DOHH2 (cell line): ENCODE data around the gene ITPR2.

Experiments used
- H3F3A ChIP-seq: fragments of 200-600 bp; sonication (generic), shearing (Covaris generic); 2 replicates; pipeline ENCODE4 v1.6.0; 2016; ENCODE audit warnings: antibody characterized with exemption, mild to moderate bottlenecking; ENCODE audit not compliant: control insufficient read depth, insufficient read depth
- H3K27ac ChIP-seq: fragments of 200-600 bp; sonication (generic); 2 replicates; pipeline ENCODE4 v1.5.1; 2014; ENCODE audit warnings: low read depth, mild to moderate bottlenecking, low read length, moderate library complexity
- H3K27me3 ChIP-seq: fragments of 200-600 bp; sonication (generic); 2 replicates; pipeline ENCODE4 v1.6.1; 2014; ENCODE audit warnings: mild to moderate bottlenecking, low read length, mixed read lengths; ENCODE audit not compliant: control insufficient read depth
- H3K36me3 ChIP-seq: fragments of 200-600 bp; sonication (generic); 2 replicates; pipeline ENCODE4 v1.6.1; 2014; ENCODE audit warnings: mild to moderate bottlenecking, low read length, moderate library complexity, mixed read lengths; ENCODE audit not compliant: control insufficient read depth
- H3K4me1 ChIP-seq: fragments of 200-600 bp; sonication (generic); 2 replicates; pipeline ENCODE4 v1.6.1; 2014; ENCODE audit warnings: mild to moderate bottlenecking, low read length, mixed read lengths; ENCODE audit not compliant: control insufficient read depth
- H3K4me2 ChIP-seq: fragments of 200-600 bp; sonication (generic); 2 replicates; pipeline ENCODE4 v1.6.0; 2014; ENCODE audit warnings: mild to moderate bottlenecking, low read length, moderate library complexity
- H3K4me3 ChIP-seq: fragments of 200-600 bp; sonication (generic); 2 replicates; pipeline ENCODE4 v1.5.1; 2014; ENCODE audit warnings: mild to moderate bottlenecking, low read length, mixed read lengths
- H3K79me2 ChIP-seq: fragments of 200-600 bp; sonication (generic); 2 replicates; pipeline ENCODE4 v1.6.1; 2014; ENCODE audit warnings: mild to moderate bottlenecking, low read length, mixed read lengths; ENCODE audit not compliant: control insufficient read depth
- H3K9me2 ChIP-seq: fragments of 200-600 bp; sonication (generic); replicated peaks from 2 replicates; pipeline ENCODE4 v1.6.1; 2014; ENCODE audit warnings: mild to moderate bottlenecking, low read length, mixed read lengths; ENCODE audit not compliant: control insufficient read depth
- H3K9me3 ChIP-seq: fragments of 200-600 bp; sonication (generic); 2 replicates; pipeline ENCODE4 v1.6.1; 2014; ENCODE audit warnings: antibody characterized with exemption, low read length, mixed read lengths; ENCODE audit not compliant: control insufficient read depth, insufficient read depth
- H4K20me1 ChIP-seq: fragments of 200-600 bp; sonication (generic); 2 replicates; pipeline ENCODE4 v1.6.0; 2014; ENCODE audit warnings: low read depth, mild to moderate bottlenecking, antibody characterized with exemption, low read length, moderate library complexity; ENCODE audit not compliant: control insufficient read depth, insufficient read depth
- EZH2phosphoT487 ChIP-seq: fragments of 200-600 bp; sonication (generic); IDR thresholded peaks from 2 replicates; pipeline ENCODE4 v1.6.1; 2017; ENCODE audit warnings: borderline replicate concordance, mild to moderate bottlenecking, antibody characterized with exemption, low read length, moderate library complexity, mixed read lengths
- TF ChIP-seq, protein P1 (sequence below): fragments of 200-600 bp; sonication (generic); IDR thresholded peaks from one replicate; pipeline ENCODE4 v1.5.1; 2014; ENCODE audit warnings: antibody characterized with exemption, mild to moderate bottlenecking, low read depth, low read length; ENCODE audit not compliant: poor library complexity, severe bottlenecking

Gene ITPR2

GRCh38 chr12:26469421-26470180 is 363.4 kb downstream of the ITPR2 start:
- no peaks in the 10 kb centered on the region; the same call in 1 of the 2 replicates for H3K9me2 ChIP-seq
- no peaks in the 10 kb centered on the region for H3K79me2 ChIP-seq
- H3K36me3 ChIP-seq: peaks cover 9% of the 10 kb centered on the region
- peaks cover 33% of the 10 kb centered on the region for H3K4me1 ChIP-seq
- TF ChIP-seq, protein P1, sequence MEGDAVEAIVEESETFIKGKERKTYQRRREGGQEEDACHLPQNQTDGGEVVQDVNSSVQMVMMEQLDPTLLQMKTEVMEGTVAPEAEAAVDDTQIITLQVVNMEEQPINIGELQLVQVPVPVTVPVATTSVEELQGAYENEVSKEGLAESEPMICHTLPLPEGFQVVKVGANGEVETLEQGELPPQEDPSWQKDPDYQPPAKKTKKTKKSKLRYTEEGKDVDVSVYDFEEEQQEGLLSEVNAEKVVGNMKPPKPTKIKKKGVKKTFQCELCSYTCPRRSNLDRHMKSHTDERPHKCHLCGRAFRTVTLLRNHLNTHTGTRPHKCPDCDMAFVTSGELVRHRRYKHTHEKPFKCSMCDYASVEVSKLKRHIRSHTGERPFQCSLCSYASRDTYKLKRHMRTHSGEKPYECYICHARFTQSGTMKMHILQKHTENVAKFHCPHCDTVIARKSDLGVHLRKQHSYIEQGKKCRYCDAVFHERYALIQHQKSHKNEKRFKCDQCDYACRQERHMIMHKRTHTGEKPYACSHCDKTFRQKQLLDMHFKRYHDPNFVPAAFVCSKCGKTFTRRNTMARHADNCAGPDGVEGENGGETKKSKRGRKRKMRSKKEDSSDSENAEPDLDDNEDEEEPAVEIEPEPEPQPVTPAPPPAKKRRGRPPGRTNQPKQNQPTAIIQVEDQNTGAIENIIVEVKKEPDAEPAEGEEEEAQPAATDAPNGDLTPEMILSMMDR: no peak
- no peak for TF ChIP-seq EZH2phosphoT487
- no peak overlapping the region for H3K4me3 ChIP-seq
- no peak overlapping the region for H3K27ac ChIP-seq
- no peaks in the 10 kb centered on the region for H4K20me1 ChIP-seq
- H3K27me3 ChIP-seq: no peaks in the 10 kb centered on the region
- H3F3A ChIP-seq: peaks cover 8% of the 10 kb centered on the region; the same call in 1 of the 2 replicates
- no peaks in the 10 kb centered on the region for H3K9me3 ChIP-seq
- no peak overlapping the region for H3K4me2 ChIP-seq

- H3K4me3 ChIP-seq: no peak overlapping the region
- H4K20me1 ChIP-seq: no peaks in the 10 kb centered on the region
- TF ChIP-seq EZH2phosphoT487: no peak
- TF ChIP-seq, protein P1: no peak
- H3K9me3 ChIP-seq: no peaks in the 10 kb centered on the region
- H3K4me2 ChIP-seq: no peak overlapping the region
- H3K9me2 ChIP-seq: no peaks in the 10 kb centered on the region; the same call in 1 of the 2 replicates
- peaks cover 6% of the 10 kb centered on the region; the same call in 1 of the 2 replicates for H3K36me3 ChIP-seq
- no peak overlapping the region for H3K27ac ChIP-seq
- peaks cover 14% of the 10 kb centered on the region for H3K4me1 ChIP-seq
- no peaks in the 10 kb centered on the region for H3K79me2 ChIP-seq
- no peaks in the 10 kb centered on the region for H3K27me3 ChIP-seq
- H3F3A ChIP-seq: 0 out of 2 replicates have a peak, but pooled peaks cover 3% of the 10 kb centered on the region
Measured at GRCh38 chr12:26467351-26467750, 365.6 kb downstream of the ITPR2 start.

DNA sequence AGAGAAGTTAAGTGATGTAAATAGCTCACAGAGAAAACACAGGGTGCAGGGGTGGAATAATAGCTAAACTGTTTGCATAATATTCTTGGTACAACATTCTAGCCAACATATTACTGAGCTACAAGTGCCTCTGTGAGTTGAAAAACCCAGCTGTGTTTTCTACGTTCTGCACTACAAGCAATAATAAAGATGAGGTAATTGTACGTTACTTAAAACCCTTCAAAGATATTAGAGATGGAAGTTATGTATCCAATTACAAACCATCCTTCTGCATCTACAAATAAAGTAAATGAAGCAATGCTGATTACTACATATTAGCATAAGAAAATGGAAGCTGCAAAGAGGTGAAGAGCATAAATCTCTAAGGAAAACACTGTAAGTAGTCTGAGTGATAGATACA is 366.3 kb downstream of the ITPR2 start:
- H3K4me1 ChIP-seq: peaks cover 7% of the 10 kb centered on the region
- H3K27ac ChIP-seq: no peak overlapping the region
- no peak overlapping the region for H3K4me2 ChIP-seq

More for the DNA sequence above, 366.3 kb downstream of the ITPR2 start:
- H4K20me1 ChIP-seq: no peaks in the 10 kb centered on the region
- no peaks in the 10 kb centered on the region for H3K79me2 ChIP-seq
- TF ChIP-seq, protein P1: no peak
- no peak for TF ChIP-seq EZH2phosphoT487
- peaks cover under 1% of the 10 kb centered on the region; the same call in 1 of the 2 replicates for H3K36me3 ChIP-seq
- H3K9me2 ChIP-seq: no peaks in the 10 kb centered on the region; the same call in 1 of the 2 replicates
- H3K9me3 ChIP-seq: no peaks in the 10 kb centered on the region
- H3K27me3 ChIP-seq: no peaks in the 10 kb centered on the region
- H3K4me3 ChIP-seq: no peak overlapping the region
- no peaks in the 10 kb centered on the region for H3F3A ChIP-seq
